DLD1 (cell line): Measurements from ENCODE around the gene MEN1.
"Not testable (repeated sequence)": the region's sequence is repeated elsewhere in the genome, so short reads cannot be mapped to it uniquely, and the experiment has no call there.

ENCODE experiments used
- in situ Hi-C: cut with HindIII; loops from 2 replicates; pipeline ENCODE4 v1.10.0; 2017; ENCODE audit warnings: low sequenced_read_pairs

The MEN1 gene

GRCh38 chr11:64834031-64834722, 23.8 kb upstream of the MEN1 start:
- in situ Hi-C loops: no loop called here

DNA sequence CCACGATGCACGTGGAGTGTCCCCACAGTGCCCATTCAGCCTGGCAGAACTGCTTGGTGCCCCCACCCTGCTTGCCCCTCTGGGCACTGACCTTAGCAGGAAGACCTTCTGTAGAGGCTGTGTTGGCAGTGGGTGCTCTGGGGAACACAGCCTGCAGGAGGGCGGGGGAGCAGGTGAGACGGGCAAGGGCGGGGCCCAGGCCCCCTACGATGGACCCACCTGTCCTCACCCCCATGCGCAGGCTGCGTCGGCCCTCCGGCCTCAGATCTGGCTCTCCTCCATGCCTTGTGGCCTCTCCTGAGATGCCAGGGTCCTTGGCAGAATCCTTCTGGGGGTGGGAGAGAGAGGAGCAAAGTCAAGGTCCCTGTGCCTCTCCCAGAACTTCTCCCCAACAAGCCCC, 23.2 kb upstream of the MEN1 start:
- in situ Hi-C loops: no loop called here

- in situ Hi-C loops: no loop called here
These were observed 22.8 kb upstream of the MEN1 start for GRCh38 chr11:64833198-64833502.

DNA sequence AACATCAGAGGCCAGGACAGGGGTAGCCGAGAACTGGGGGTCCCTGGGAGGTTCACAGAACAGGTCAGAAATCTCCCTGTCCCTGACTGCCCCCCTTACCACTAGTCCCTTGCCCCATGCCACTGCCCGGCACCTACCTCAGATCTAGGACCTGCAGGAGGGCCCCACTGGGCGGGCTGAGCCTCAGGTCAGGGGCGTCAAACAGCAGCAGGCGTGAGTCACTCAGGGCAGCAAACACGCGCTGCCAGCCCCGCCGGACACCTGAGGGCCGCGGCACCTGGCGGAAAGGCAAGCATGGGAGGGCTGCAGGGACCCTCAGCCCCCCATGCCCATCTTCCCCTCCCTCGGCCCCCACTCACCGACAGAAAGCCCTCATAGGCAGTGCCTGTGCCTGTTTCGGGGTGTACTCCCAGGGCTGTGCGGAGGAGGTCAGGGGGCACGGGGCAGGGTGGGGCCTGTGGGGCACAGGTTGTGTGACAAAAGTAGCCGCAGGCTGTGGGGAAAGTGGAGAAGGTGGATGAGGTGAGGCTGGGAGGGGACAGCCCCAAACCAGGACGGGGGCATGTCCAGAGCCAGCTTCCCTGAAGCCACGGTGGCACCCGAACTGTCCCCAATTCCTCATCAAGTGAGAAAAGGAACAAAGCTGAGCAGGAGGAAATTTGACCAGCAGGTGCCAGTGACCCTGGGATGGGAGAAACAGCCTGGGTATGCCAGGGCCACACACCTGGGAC, 22.3 kb upstream of the MEN1 start:
- in situ Hi-C loops: no loop called here

DNA sequence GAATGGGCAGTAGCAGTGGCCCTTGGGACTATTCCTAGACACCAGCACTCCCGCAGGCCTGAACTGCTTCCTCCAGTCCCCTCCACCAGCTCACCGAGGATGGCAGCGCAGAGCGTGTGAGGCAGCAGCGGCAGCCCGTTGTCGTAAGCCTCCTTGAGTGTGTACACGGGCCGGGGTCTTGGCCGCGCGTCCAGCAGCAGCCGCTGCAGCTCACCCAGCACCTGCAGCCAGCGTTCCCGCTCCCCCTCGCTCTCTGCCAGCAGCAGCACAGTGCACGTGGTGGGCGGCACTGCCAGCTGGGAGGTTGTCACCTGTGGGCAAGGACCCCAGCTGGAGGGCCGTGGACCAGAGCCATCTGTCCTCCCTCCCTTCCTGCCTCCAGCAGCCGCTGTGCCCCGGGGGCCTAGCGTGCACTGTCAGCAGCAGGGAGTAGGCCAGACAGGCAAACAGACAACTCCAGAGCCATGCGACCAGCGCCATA, 21.1 kb upstream of the MEN1 start:
- in situ Hi-C loops: no loop called here

GRCh38 chr11:64829536-64830251, 19.3 kb upstream of the MEN1 start:
- in situ Hi-C loops: no loop called here

- in situ Hi-C loops: no loop called here
These were observed 17.1 kb upstream of the MEN1 start for GRCh38 chr11:64827451-64827839.

DNA sequence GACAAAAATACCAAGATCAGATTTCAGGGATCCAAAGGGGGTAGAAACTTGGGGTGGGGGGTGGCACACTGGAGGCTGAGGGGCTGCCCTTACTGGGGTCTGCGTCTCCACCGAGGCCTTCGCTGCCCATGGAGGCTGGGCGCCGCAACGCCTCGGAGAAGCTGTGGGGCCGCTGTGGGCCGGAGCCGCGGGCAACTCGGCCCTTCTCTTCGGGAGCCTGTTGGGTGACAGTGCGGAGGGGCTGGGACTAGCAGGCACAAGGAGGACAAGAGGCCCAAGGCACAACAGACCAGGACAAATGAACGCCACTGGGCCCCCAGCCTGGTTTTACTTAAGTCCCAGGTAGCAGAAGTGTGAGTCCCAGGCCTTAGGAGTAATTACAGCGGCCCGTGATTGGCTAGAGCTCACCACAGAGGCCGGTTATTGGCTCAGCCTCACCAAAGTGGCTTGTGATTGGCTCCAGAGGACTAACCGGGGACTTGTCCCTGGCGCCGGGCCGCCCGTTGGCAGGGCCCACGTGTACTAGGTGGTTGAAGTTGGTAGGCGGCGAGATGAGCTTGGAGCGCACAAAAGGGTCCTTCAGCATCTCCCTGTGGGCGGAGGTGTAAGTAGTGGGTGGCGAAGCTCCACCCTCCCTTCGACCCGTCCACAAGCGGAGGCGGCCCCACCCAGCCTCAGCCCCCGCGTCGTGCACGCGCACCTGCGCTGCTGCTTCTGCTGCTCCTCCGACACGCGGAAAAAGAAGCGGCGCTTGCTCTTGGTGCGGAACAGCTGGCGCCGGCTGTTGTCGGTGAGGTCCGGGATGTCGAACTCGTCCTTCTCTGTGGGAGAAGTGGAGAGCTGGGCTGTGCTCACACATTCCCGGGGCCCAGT, 16.5 kb upstream of the MEN1 start:
- in situ Hi-C loops: no loop called here

DNA sequence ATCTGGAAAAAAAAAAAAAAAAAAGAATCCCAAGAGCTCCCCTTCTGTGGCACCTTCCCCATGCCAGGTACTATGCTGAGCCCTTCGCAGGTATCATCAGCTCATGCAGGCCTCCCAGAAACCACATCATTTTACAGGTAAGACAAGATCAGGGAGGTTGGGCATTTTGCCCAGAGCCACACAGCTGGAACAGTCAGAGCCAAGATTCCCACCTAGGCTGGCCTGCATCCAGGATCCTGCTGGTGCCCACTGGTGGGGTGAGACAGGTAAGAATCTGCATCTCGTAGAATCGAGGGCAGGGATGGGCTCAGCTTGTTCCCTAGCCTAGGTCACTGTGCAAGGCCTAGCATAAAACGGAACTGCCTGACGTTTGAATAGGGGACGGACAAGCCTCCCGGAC, 15.7 kb upstream of the MEN1 start:
- in situ Hi-C loops: no loop called here

DNA sequence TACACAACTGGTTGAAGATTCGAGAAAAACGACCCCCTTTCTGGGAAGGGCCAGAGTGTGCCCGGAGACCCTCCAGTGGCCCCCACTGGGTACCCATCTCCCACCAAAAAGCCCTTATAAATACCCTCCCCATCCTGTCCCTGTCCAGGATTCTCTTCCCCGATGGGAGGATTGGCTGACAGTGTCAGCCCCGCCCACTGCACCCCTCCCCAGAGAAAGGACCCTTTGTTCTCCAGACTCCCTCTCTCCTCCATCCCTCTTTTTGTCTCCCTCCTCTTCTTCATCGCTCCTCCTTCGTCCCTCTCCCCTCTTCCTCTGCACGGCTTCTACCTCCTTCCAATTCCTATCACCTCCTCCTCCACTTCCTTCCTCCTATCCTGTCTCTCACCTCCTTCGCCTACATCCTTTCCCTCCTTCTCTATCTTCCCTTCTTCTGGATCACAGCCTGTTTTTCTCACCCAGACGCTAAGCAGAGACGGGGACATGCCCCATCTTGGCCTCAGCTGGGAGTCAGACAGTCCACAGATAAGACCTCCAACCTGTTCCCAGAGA, 13.3 kb upstream of the MEN1 start:
- in situ Hi-C loops: no loop called here

GRCh38 chr11:64817476-64817875, 7.1 kb upstream of the MEN1 start:
- in situ Hi-C loops: no loop called here

DNA sequence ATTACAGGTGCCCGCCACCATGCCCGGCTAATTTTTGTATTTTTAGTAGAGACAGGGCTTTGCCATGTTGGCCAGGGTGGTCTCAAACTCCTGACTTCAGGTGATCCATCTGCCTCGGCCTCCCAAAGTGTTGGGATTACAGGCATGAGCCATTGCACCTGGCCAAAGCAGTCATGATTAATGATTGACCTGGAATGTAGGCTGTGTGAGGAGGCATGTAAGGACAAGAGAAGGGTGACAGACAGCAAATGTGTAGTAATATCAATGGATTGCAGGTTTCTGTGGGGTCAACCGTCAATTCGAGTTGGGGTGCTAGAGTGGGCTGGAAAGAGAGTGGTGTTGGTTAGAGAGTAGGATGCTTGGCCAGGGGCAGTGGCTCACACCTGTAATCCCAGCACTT, 5.1 kb upstream of the MEN1 start:
- in situ Hi-C loops: not testable (repeated sequence)

GRCh38 chr11:64814712-64815187, 4.4 kb upstream of the MEN1 start:
- in situ Hi-C loops: no loop called here

DNA sequence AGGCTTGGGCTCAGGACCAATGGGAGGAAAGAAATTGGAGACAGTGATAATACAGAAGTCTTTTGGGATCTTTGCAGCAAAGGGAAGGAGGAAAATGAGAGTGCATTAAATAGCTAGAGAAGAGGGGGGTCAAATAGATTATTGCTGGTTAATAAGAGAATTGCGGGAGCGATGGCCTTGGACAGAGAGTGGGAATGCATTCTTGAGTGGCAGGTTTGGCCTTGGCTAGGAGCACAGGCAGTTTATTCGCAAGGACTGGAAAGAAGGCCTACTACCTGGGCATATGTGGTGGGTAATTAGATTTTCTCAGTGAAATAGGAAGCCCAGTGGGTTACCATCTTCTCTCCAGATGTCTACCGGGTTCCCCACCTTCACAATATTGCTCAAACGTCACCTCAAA, 3.5 kb upstream of the MEN1 start:
- in situ Hi-C loops: no loop called here

GRCh38 chr11:64810891-64811272, 531 bp upstream of the MEN1 start:
- in situ Hi-C loops: no loop called here

DNA sequence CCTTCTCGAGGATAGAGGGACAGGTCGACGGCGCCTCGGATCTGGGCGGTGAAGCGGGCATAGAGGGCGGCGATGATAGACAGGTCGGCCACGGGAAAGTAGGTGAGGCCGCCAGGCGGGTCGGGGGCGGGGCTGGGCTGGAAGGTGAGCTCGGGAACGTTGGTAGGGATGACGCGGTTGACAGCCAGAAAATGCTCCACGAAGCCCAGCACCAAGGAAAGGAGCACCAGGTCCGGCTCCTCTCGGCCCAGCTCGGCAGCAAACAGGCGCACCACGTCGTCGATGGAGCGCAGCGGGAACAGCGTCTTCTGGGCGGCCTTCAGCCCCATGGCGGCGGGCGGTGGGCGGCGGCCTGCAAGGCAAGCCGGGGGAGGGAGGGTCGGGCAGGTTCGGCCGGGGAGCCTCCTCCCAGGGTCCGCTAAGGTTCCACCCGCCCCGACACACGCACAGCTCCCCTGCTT, 540 bp downstream of the MEN1 start:
- in situ Hi-C loops: no loop called here

DNA sequence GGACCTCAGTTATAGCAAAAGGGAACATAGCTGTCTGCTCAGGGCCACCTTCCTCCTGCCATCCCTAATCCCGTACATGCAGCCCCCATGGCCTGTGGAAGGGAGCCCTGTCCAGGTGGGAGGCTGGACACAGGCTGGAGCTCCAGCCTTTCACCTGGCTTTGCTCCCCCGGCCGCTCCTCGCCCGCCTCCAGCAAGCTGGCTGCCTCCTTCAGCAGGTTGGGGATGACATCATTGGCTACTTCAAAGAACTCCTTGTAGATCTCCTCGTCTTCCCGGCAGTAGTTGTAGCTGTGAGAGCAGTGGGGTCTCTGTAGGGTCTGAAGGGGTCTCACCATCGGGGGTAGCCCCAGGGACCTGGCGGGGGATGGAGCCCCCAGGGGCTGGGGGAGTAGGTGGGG, 4.9 kb downstream of the MEN1 start:
- in situ Hi-C loops: no loop called here

- in situ Hi-C loops: no loop called here
These were observed 5.8 kb downstream of the MEN1 start for GRCh38 chr11:64804346-64805210.

GRCh38 chr11:64803846-64804345, 6.5 kb downstream of the MEN1 start:
- in situ Hi-C loops: no loop called here
